ENCODE results near the gene INHBA. TPM values are rescaled to one million over a fixed set of nuclear protein-coding genes. Genes with fewer than 3 reads are reported as not detected.

INHBA gene
- total RNA-seq, 1 donor: 65.2 TPM

DNA sequence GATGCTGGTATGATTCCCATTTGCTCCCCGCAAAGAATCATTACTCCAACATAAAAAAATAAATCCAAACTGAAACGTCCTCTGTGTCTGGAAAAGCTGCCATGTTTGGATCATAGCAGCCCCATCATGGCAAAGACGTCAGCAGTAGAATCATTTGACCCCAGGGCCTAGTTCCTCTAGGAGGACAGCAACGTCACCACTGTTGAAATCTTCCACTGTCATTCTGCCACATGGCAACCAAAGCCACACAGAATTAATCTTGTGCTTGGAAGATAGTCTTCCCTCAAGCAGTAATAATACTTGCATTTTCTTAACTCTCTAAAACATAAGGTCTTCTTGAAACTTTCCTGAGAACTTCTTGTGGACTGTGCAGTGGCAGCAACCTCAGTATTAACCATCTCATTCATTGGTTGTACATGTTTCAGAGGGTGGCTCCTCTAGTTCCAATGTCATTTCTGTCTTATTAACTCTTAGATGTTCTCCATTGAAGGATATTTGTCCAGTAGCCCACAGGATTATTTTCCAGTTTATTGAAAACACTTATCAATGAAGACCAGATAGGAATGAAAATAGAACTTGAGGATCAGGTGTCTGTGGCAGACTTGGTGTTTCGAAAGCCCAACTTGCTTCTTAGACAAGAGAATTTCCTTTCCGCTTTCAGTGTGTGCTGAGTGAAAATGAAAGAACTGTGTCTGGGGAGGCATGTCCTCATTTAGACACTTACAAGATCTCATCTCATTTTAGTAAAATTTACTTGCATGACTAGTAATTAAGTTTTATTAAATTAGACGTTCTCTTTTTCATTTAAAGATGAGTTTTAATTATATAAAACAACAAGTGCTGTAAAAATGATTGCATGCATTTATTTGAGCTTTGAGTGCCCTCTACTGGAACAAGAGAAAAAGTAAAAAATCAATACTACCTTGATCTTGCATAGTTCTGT lies 28.9 kb upstream of the INHBA start:
- no peak overlapping the region for H3K4me3 ChIP-seq (ENCODE audit: low read depth, low read length)
- no peak for DNase-seq (ENCODE audit: low read depth)
- TF ChIP-seq, protein P1, sequence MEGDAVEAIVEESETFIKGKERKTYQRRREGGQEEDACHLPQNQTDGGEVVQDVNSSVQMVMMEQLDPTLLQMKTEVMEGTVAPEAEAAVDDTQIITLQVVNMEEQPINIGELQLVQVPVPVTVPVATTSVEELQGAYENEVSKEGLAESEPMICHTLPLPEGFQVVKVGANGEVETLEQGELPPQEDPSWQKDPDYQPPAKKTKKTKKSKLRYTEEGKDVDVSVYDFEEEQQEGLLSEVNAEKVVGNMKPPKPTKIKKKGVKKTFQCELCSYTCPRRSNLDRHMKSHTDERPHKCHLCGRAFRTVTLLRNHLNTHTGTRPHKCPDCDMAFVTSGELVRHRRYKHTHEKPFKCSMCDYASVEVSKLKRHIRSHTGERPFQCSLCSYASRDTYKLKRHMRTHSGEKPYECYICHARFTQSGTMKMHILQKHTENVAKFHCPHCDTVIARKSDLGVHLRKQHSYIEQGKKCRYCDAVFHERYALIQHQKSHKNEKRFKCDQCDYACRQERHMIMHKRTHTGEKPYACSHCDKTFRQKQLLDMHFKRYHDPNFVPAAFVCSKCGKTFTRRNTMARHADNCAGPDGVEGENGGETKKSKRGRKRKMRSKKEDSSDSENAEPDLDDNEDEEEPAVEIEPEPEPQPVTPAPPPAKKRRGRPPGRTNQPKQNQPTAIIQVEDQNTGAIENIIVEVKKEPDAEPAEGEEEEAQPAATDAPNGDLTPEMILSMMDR (IDR thresholded peaks at IDR 0.05; ENCODE audit: insufficient read depth, low read depth, low read length): peak; percentile 35

DNA sequence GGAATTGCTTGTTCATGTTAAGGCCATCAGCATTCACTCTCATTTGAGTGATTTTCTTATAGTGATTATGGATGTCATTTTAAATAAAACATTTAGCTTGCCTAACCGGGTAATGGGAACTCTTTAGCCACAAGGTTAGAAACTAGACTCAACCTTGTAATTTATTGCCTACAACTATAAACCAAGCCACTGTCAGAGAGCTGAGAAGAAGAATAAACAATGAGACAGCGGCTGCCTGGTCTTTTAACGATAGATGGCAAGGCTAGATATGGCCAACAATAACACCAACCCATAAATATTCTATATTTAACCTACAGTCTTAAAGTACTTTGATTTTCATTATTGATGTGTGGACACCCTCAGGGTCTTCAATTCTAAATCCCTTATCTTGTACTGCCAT lies 27.8 kb upstream of the INHBA start:
- DNase-seq (ENCODE audit: low read depth): peak; percentile 45
- H3K4me3 ChIP-seq (ENCODE audit: low read depth, low read length): no peak overlapping the region
- TF ChIP-seq, protein P1 (IDR thresholded peaks at IDR 0.05; ENCODE audit: insufficient read depth, low read depth, low read length): no peak

DNA sequence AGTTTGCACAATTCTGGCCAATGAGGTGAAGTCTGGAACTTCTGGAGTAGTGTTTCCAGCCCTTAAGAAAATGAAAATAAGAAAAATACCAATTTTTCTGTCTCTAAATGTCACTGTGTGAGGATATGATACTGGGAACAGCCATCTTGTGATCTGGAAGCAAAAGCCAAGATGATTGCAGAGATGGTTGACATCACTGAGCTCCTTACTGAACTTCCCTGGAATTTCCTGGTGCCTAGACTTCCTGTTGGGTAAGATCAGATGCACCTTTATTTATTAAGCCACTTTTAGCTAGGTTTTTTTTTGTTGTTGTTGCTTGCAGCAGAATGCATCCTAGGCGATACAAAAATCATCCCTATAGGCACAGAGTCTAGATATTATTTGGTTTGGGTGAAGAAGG lies 27.3 kb upstream of the INHBA start:
- no peak overlapping the region for H3K4me3 ChIP-seq (ENCODE audit: low read depth, low read length)
- DNase-seq (ENCODE audit: low read depth): peak; percentile 30
- TF ChIP-seq, protein P1 (IDR thresholded peaks at IDR 0.05; ENCODE audit: insufficient read depth, low read depth, low read length): no peak

DNA sequence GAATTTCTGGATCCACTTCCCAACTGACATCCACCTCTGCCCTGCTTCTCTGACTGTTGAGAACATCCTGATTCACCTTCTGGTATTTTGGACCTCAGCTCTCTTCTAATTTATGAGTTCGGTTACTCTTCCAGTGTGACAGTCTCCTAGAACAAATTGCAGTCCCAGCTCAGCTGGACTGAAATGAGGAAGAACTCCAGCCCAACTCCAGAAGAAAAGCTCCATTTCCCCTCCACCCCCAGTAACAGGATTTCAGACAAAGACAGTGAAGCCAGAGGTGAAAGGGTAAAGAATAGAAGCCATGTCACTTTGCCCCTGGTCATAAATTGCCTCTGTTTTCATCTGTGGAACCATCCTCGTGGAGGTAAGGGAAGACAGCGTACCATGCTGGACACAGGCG lies 26.2 kb upstream of the INHBA start:
- no peak overlapping the region for H3K4me3 ChIP-seq (ENCODE audit: low read depth, low read length)
- DNase-seq (ENCODE audit: low read depth): no peak
- TF ChIP-seq, protein P1 (IDR thresholded peaks at IDR 0.05; ENCODE audit: insufficient read depth, low read depth, low read length): no peak

DNA sequence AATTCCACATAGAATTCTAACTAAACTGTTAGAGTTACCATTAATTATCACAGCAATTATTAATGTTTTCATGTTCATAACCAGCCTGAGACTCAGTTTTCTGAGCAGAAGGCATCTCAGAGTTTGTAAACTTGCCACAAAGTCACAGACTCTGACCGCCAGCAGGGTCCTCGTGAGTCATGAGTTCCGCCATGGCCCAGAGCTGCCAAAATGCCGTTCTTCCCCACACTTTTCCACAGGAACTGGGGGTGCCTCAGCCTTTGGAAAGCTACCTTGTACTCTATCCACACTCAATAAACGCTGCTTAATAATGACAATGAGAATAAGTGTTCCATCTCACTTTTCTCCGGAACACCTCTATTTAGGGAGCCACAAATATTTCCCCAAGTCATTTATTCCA lies 22.1 kb upstream of the INHBA start:
- TF ChIP-seq, protein P1 (IDR thresholded peaks at IDR 0.05; ENCODE audit: insufficient read depth, low read depth, low read length): no peak
- no peak overlapping the region for H3K4me3 ChIP-seq (ENCODE audit: low read depth, low read length)
- no peak for DNase-seq (ENCODE audit: low read depth)

DNA sequence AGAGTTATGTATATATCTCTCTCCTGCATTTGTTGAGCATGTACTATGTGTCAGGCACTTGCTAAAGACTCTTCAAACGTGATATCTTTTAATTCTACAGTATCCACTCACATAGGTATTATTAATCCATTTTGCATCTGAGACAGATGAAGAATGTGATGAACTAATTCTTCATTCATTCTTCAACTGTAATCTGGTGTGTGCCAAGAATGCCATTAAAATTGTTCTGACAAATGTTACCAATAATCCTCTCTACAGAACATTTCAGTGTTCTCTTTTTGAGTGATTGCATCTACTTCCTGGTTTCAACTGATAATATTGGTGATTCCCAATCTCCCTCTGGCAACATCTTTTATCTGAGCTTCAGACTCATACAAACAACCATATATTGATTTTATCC lies 18.0 kb upstream of the INHBA start:
- no peak overlapping the region for H3K4me3 ChIP-seq (ENCODE audit: low read depth, low read length)
- TF ChIP-seq, protein P1 (IDR thresholded peaks at IDR 0.05; ENCODE audit: insufficient read depth, low read depth, low read length): no peak
- no peak for DNase-seq (ENCODE audit: low read depth)

Data from fibroblast of villous mesenchyme (primary cell).